A549 (cell line): Measurements from ENCODE around the gene E2F1. TPM values are rescaled to one million over a fixed set of nuclear protein-coding genes. Genes with fewer than 3 reads are reported as not detected.

ENCODE experiments used
- ATAC-seq, 2 experiments: fragments of 200-7000 bp in 1 of 2; fragments of >200 bp in 1 of 2; cut with Nextera tagmentation in 1 of 2; cut with Tn5 transposase in 1 of 2; 3 replicates each; pipeline versions ENCODE4 v1.8.0 to v1.9.1; 2018 to 2020; ENCODE audit warnings: mild to moderate bottlenecking in 1 of 2, moderate library complexity in 1 of 2
- CTCF ChIA-PET: fragments of 300-600 bp; sonication (Branson Sonifier 250); formaldehyde crosslinking; extraction: SDS; loops from one replicate; lab custom pipeline; 2021; ENCODE audit warnings: antibody characterized with exemption, inconsistent platforms; lab: Yijun Ruan, JAX
- POLR2A ChIA-PET: fragments of 350-600 bp; formaldehyde crosslinking; extraction: SDS; loops from one replicate; lab custom pipeline; 2021; ENCODE audit warnings: antibody characterized with exemption, inconsistent platforms; lab: Yijun Ruan, JAX
- DNase-seq, 2 experiments: peaks; one replicate each; pipeline versions ENCODE4 v3.0.0 to v3.0.0-alpha.2; 2011 to 2016; ENCODE audit warnings: low read depth in 1 of 2, low spot score in 1 of 2
- FAIRE-seq: peaks from 2 replicates; lab custom pipeline; 2011; peaks lifted over from hg19 to GRCh38; lab: Jason Lieb, UNC
- H3K27ac ChIP-seq, 2 experiments: fragments of >200 bp; sonication (Bioruptor Twin); formaldehyde crosslinking; 3 replicates each; pipeline ENCODE4 v1.5.1; 2016 to 2017
- H3K4me1 ChIP-seq: fragments of >200 bp; sonication (Bioruptor Twin); formaldehyde crosslinking; 3 replicates; pipeline ENCODE4 v1.6.1; 2016
- H3K4me2 ChIP-seq: fragments of >200 bp; sonication (Bioruptor Twin); formaldehyde crosslinking; 3 replicates; pipeline ENCODE4 v1.6.1; 2016
- H3K4me3 ChIP-seq: fragments of >200 bp; sonication (Bioruptor Twin); formaldehyde crosslinking; 3 replicates; pipeline ENCODE4 v1.5.1; 2016
- H3K9me3 ChIP-seq: fragments of >200 bp; sonication (Bioruptor Twin); formaldehyde crosslinking; 3 replicates; pipeline ENCODE4 v1.6.1; 2016
- BCL3 ChIP-seq: fragments of >200 bp; sonication (Bioruptor Twin); formaldehyde crosslinking; IDR thresholded peaks from 3 replicates; pipeline ENCODE4 v1.6.1; 2016
- CHD4 ChIP-seq: fragments of 200-600 bp; sonication (generic); IDR thresholded peaks from 2 replicates; pipeline ENCODE4 v1.6.1; 2016; ENCODE audit warnings: antibody characterized with exemption, mild to moderate bottlenecking, borderline replicate concordance
- CTCF ChIP-seq: fragments of >200 bp; sonication (Bioruptor Twin); formaldehyde crosslinking; IDR thresholded peaks from 3 replicates; pipeline ENCODE4 v1.5.1; 2016
- EHF ChIP-seq: fragments of 250-450 bp; sonication (Bioruptor Pico); IDR thresholded peaks from 2 replicates; pipeline ENCODE4 v1.5.0; 2020; ENCODE audit warnings: mild to moderate bottlenecking
- EHMT2 ChIP-seq: fragments of 200-600 bp; sonication (generic); IDR thresholded peaks from 2 replicates; pipeline ENCODE4 v1.6.1; 2016; ENCODE audit warnings: antibody characterized with exemption, low read depth, mild to moderate bottlenecking, moderate library complexity
- FOSL2 ChIP-seq, 2 experiments: fragments of 450-650 bp in 1 of 2; fragments of >200 bp in 1 of 2; sonication (Bioruptor Twin) in 1 of 2; formaldehyde crosslinking; IDR thresholded peaks; 2 replicates each; pipeline versions ENCODE4 v1.5.0 to v1.6.1; 2016 to 2020; ENCODE audit warnings: mild to moderate bottlenecking in 1 of 2, moderate library complexity in 1 of 2
- HDAC2 ChIP-seq: fragments of 200-600 bp; sonication (generic); IDR thresholded peaks from 2 replicates; pipeline ENCODE4 v1.6.1; 2016
- HES2 ChIP-seq: fragments of >200 bp; sonication (Bioruptor Twin); formaldehyde crosslinking; IDR thresholded peaks from 2 replicates; pipeline ENCODE4 v1.6.1; 2016
- HEYL ChIP-seq: fragments of 250-450 bp; sonication (Bioruptor Pico); IDR thresholded peaks from 2 replicates; pipeline ENCODE4 v1.8.0; 2021; ENCODE audit warnings: mild to moderate bottlenecking, moderate library complexity
- HOXA7 ChIP-seq: fragments of 250-450 bp; sonication (Bioruptor Pico); IDR thresholded peaks from 2 replicates; pipeline ENCODE4 v1.5.0; 2020; ENCODE audit warnings: mild to moderate bottlenecking, moderate library complexity
- KDM1A ChIP-seq: fragments of 200-600 bp; sonication (generic); IDR thresholded peaks from 2 replicates; pipeline ENCODE4 v1.6.1; 2016; ENCODE audit warnings: low read depth, mild to moderate bottlenecking
- MAX ChIP-seq: IDR thresholded peaks from 2 replicates; pipeline ENCODE4 v1.6.1; 2012
- MAZ ChIP-seq: fragments of 150-350 bp; IDR thresholded peaks from 2 replicates; pipeline ENCODE4 v1.6.1; 2014; ENCODE audit warnings: antibody characterized with exemption, low read depth, low read length, borderline replicate concordance
- MYC ChIP-seq: IDR thresholded peaks from 2 replicates; pipeline ENCODE4 v1.6.1; 2012; ENCODE audit warnings: mild to moderate bottlenecking, inconsistent platforms, low read length, improper control_type of control experiment, borderline replicate concordance
- NR3C1 ChIP-seq: fragments of >200 bp; sonication (Bioruptor Twin); formaldehyde crosslinking; IDR thresholded peaks from 3 replicates; pipeline ENCODE4 v1.6.1; 2017
- PBX3 ChIP-seq: IDR thresholded peaks from 2 replicates; pipeline ENCODE4 v1.6.1; 2012
- PHF8 ChIP-seq: fragments of 200-600 bp; sonication (generic); IDR thresholded peaks from 2 replicates; pipeline ENCODE4 v1.6.1; 2016; ENCODE audit warnings: low read depth, mild to moderate bottlenecking, antibody characterized with exemption, moderate library complexity, borderline replicate concordance
- POLR2A ChIP-seq: IDR thresholded peaks from 2 replicates; pipeline ENCODE4 v1.6.1; 2012; ENCODE audit warnings: mild to moderate bottlenecking, low read length
- RAD21 ChIP-seq, 2 experiments: fragments of >200 bp in 1 of 2; sonication (Bioruptor Twin) in 1 of 2; formaldehyde crosslinking in 1 of 2; IDR thresholded peaks in 1 of 2; conservative IDR thresholded peaks in 1 of 2; 2 replicates in 1 of 2; 3 replicates in 1 of 2; pipeline ENCODE4 v1.6.1; 2012 to 2018; ENCODE audit warnings: inconsistent platforms in 1 of 2
- RARB ChIP-seq: fragments of 250-450 bp; sonication (Bioruptor Pico); IDR thresholded peaks from 2 replicates; pipeline ENCODE4 v1.8.0; 2021; ENCODE audit warnings: mild to moderate bottlenecking, moderate library complexity
- TFCP2L1 ChIP-seq: fragments of 250-450 bp; sonication (Bioruptor Pico); IDR thresholded peaks from 2 replicates; pipeline ENCODE4 v1.5.0; 2021; ENCODE audit warnings: mild to moderate bottlenecking
- ZSCAN20 ChIP-seq: fragments of 250-450 bp; sonication (Bioruptor Pico); IDR thresholded peaks from 2 replicates; pipeline ENCODE4 v1.8.0; 2022; ENCODE audit warnings: mild to moderate bottlenecking, moderate library complexity
- WGBS: methylation state at CpG from one replicate; pipeline ENCODE4 v1.1.6; 2017; ENCODE audit errors: missing lambda C conversion rate; 5-methylcytosine and 5-hydroxymethylcytosine counted together
- polyA plus RNA-seq, 4 experiments: library from polyadenylated mRNA; depleted of rRNA in 3 of 4; stranded (reverse); fragments of >200 nt; fragmentation: RNase III in 1 of 4; extraction: RNeasy Plus Mini Kit Qiagen cat#74134 plus additional on column Dnase treatment in 1 of 4; gene quantifications; 2 replicates in 3 of 4; 3 replicates in 1 of 4; pipeline ENCODE4 v1.2.3, GENCODE V29; 2011 to 2017

The E2F1 gene
- polyA plus RNA-seq, 2 of the 4 experiments (the other 2 are of a cell fraction) = 17.9 to 35.8 TPM

- ChIA-PET POLR2A (no interaction called here), CTCF (no interaction called here)
- Histone ChIP-seq H3K4me3 (no peak overlapping the region), H3K9me3 (no peaks in the 10 kb centered on the region), H3K27ac (no peak overlapping the region), H3K4me1 (0 out of 3 replicates have a peak, but pooled peaks cover 3% of the 10 kb centered on the region), H3K4me2 (no peak overlapping the region)
- FAIRE-seq (no peak), DNase-seq (no peak), ATAC-seq (no peak; a peak in 2 of 6 replicates)
- WGBS = 84% methylated on average over 8 of the region's 8 CpGs
- TF ChIP-seq FOSL2 (IDR thresholded peaks at IDR 0.05) (no peak), FOSL2 (CRISPR knock-in tag; IDR thresholded peaks at IDR 0.05) (no peak), HEYL (CRISPR knock-in tag) (no peak), RAD21 (conservative IDR thresholded peaks at IDR 0.05 in 1 of 2, IDR thresholded peaks at IDR 0.05 in 1 of 2) (no peak), KDM1A (no peak), MAZ (no peak), HOXA7 (CRISPR knock-in tag) (no peak), MYC (no peak), RARB (no peak), CHD4 (no peak), ZSCAN20 (CRISPR knock-in tag) (no peak), POLR2A (no peak), BCL3 (no peak), EHF (CRISPR knock-in tag) (no peak)
Observed at GRCh38 chr20:33703498-33704137, 17.4 kb upstream of the E2F1 start.

- Histone ChIP-seq H3K9me3 (no peaks in the 10 kb centered on the region), H3K4me1 (0 out of 3 replicates have a peak, but pooled peaks cover 3% of the 10 kb centered on the region), H3K4me3 (no peak overlapping the region), H3K4me2 (no peak overlapping the region), H3K27ac (no peak overlapping the region)
- CTCF ChIA-PET = interaction anchor here (0.9 kb wide), 1 partner anchor 419 kb away, joined by 3 read pairs; no protein-coding TSS in a partner anchor
- DNase-seq (no peak), FAIRE-seq (no peak), ATAC-seq (peak; percentile 43 to 56; a peak in 2 of 6 replicates)
- TF ChIP-seq MAX (no peak), PHF8 (no peak), CTCF (no peak), KDM1A (no peak), HES2 (no peak), EHMT2 (no peak), FOSL2 (IDR thresholded peaks at IDR 0.05) (no peak), FOSL2 (CRISPR knock-in tag; IDR thresholded peaks at IDR 0.05) (no peak), NR3C1 (no peak), PBX3 (no peak), TFCP2L1 (no peak), HDAC2 (no peak)
- POLR2A ChIA-PET = no interaction called here
- 76% methylated on average over 5 of the region's 5 CpGs for WGBS
Observed at GRCh38 chr20:33702861-33703260, 16.7 kb upstream of the E2F1 start.
